ENCODE results near the gene LOXHD1.

Gene LOXHD1

GRCh38 chr18:46596119-46596518, 60.9 kb downstream of the LOXHD1 start:
- in situ Hi-C loops (cut with HindIII; ENCODE audit: low pct_ligation_motif_present, low pct_unique_long_range_greater_than_20kb, low sequenced_read_pairs), result no loop called here
- no peak for DNase-seq

DNA sequence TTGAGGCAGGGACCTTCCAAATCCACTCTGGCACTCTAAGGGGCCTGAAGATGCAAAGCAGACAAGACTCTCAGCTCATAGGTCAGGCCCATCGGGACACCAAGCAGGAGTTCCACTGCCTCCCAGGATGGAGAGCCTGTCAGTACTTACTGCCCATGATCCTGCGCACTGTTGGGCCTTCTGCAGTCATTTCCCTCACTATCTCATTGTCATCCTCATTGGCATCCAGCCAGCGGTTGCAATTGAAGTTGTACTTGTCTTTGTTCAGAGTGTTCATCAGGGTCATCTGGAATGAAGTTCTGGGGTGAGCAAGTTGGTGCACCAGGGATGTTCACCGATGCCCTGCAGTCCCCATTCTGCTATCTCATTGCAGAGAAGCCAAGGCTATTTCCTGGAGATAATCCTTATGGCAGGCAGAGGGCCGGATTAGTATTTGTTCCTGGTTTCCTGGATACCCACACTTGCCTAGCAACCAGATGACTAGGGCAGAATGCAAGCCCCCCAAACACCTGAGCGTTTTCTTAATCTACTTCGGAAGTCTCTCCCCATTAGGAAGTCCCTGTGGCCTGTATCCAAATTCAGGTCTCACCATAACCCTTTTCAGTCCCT, 65.1 kb downstream of the LOXHD1 start:
- DNase-seq, result no peak
- in situ Hi-C loops (cut with HindIII; ENCODE audit: low pct_ligation_motif_present, low pct_unique_long_range_greater_than_20kb, low sequenced_read_pairs), result no loop called here

- no peak for DNase-seq
- in situ Hi-C loops (cut with HindIII; ENCODE audit: low pct_ligation_motif_present, low pct_unique_long_range_greater_than_20kb, low sequenced_read_pairs), result no loop called here
Measured at GRCh38 chr18:46590103-46590502, 66.9 kb downstream of the LOXHD1 start.

DNA sequence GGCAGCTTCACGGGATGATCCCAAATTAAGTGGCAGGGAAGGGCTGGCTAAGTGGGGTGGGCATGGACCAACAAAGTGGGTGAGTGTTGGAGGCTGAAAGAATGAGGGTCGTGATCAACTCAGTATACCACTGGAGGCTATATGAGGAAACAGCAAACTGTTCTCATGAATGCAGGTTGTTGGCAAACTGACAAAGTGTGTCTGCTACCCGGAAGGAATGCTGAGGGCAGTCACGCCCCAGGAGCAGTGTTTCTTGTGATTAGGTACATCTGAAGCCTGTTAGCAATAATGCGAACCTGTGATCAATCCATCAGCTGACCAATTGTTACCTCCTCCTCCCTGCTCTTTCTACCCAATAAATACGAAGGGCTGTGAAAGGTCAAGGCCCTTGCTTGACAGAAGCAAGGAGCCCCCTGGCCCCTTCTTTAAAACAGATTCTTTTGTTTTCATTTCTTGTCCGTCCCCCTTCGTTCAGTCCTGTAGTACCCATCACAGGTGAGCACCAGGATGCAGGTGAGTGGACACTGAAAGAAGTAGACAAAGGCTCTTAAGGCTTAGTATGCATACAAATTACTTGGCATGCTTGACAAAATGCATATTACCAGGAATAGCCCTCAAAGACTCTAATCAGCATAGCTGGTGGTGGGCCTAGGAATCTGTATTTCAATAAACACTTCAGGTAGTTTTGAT, 67.9 kb downstream of the LOXHD1 start:
- in situ Hi-C loops (cut with HindIII; ENCODE audit: low pct_ligation_motif_present, low pct_unique_long_range_greater_than_20kb, low sequenced_read_pairs), result no loop called here
- no peak for DNase-seq

- in situ Hi-C loops (cut with HindIII; ENCODE audit: low pct_ligation_motif_present, low pct_unique_long_range_greater_than_20kb, low sequenced_read_pairs), result no loop called here
- no peak for DNase-seq
Measured at GRCh38 chr18:46587600-46587999, 69.4 kb downstream of the LOXHD1 start.

DNA sequence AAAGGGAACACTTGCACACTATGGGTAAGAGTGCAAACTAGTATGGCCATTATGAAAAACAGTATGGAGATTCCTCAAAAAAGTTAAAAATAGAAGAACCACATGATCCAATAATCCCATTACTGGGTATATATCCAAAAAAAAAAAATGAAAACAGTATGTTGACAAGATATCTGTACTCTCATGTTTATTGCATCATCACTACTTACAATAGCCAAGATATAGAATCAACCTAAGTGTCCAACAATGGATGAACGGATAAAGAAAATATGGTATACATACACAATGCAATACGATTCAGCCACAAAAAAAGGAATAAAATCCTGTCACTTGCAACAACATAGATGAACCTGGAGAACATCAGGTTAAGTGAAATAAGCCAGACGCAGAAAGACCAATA, 73.3 kb downstream of the LOXHD1 start:
- in situ Hi-C loops (cut with HindIII; ENCODE audit: low pct_ligation_motif_present, low pct_unique_long_range_greater_than_20kb, low sequenced_read_pairs), result no loop called here
- DNase-seq, result no peak

GRCh38 chr18:46581648-46582047, 75.4 kb downstream of the LOXHD1 start:
- in situ Hi-C loops (cut with HindIII; ENCODE audit: low pct_ligation_motif_present, low pct_unique_long_range_greater_than_20kb, low sequenced_read_pairs), result no loop called here
- no peak for DNase-seq

GRCh38 chr18:46578987-46579386, 78.0 kb downstream of the LOXHD1 start:
- no peak for DNase-seq
- in situ Hi-C loops (cut with HindIII; ENCODE audit: low pct_ligation_motif_present, low pct_unique_long_range_greater_than_20kb, low sequenced_read_pairs), result no loop called here

DNA sequence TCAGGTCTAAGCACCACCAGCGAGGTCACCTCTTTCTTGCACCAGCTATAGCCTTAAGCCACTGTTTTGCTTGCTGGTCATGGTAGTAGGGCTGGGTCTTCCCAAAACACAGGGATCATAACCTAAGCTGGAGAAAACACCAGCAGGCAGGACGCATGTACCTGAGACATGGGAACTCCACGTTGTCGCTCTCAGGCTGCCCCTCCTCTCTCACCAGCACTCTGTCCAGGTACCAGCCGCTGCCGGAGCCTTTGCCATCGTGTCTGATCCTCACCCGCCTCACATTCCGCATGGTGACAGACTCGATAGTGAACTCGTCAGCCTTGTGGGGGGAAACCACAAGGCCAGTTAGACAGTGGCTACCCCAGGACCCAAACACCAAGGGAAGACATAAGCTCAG, 79.5 kb downstream of the LOXHD1 start:
- no peak for DNase-seq
- in situ Hi-C loops (cut with HindIII; ENCODE audit: low pct_ligation_motif_present, low pct_unique_long_range_greater_than_20kb, low sequenced_read_pairs), result no loop called here

DNA sequence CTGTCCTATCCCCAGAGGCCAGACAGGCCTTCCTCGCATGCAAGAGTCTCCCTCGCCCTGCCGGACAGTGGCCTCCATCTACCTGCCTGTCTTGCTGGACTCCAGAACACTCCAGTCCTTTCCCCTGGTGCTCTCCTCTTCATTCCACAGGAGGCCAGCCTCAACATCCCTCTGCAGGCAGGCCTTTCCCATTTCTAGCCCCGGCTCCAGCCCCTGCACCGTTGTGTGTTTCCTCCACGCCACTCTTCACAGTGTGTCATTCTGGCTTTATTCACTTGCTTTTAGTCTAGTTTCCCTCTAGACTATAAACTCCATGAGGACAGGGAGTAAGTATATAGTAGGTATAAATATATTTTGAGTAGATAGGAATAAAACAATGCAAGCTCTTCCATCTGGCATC, 81.2 kb downstream of the LOXHD1 start:
- in situ Hi-C loops (cut with HindIII; ENCODE audit: low pct_ligation_motif_present, low pct_unique_long_range_greater_than_20kb, low sequenced_read_pairs), result no loop called here
- DNase-seq, result no peak

DNA sequence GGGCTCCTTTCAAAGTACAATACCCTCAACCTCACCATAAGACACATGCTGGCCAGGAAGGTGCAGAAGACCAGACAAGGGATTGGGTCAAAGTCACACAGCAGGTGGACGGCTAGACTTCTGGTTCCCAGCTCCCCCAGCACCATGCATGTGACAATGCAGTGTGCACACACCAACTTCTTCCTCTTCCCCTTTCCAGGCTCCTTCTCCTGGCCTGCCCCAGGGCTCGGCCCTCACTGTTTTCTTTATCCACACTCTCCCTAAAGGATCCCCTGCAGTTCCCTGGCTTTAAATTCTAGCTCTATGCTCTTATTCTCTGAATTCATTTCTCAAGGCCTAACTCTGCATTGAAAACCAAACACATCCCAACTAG, 82.3 kb downstream of the LOXHD1 start:
- no peak for DNase-seq
- in situ Hi-C loops (cut with HindIII; ENCODE audit: low pct_ligation_motif_present, low pct_unique_long_range_greater_than_20kb, low sequenced_read_pairs), result no loop called here

DNA sequence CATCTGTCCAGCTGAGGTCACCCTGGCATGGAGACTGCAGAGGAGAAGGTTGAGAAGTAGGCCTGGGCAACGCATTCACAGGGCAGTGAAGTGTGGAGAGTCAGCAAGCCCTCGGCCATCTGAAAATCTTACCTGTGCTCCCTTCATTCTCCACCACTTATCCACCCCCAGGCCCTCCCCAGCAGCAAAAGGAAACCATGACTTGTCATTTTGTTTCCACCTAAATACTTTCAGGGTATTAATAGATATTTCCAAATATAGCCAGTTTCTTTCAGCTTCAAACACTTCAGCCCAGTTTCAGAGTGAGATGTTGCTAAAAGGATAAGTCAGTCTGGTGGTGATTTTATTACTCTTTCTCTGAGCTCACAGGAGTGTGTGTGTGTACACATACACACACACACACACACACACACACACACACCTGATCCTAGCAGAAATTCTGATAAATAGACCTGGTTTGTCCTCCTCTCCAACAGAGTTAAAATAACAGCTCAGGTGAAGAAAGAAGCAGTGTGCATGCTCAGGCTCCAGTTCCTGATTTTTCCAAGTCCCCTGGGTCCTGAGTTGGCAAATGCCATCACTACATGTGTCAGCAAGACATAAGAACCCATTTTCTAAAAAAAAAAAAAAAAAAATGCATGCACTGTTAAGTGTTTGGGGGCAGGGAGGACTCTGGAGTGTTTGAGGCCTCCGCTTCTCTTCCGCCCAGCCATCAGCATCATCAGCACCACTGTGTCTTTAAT, 82.8 kb downstream of the LOXHD1 start:
- DNase-seq, result no peak
- in situ Hi-C loops (cut with HindIII; ENCODE audit: low pct_ligation_motif_present, low pct_unique_long_range_greater_than_20kb, low sequenced_read_pairs), result no loop called here

GRCh38 chr18:46573156-46573555, 83.9 kb downstream of the LOXHD1 start:
- in situ Hi-C loops (cut with HindIII; ENCODE audit: low pct_ligation_motif_present, low pct_unique_long_range_greater_than_20kb, low sequenced_read_pairs), result no loop called here
- no peak for DNase-seq

DNA sequence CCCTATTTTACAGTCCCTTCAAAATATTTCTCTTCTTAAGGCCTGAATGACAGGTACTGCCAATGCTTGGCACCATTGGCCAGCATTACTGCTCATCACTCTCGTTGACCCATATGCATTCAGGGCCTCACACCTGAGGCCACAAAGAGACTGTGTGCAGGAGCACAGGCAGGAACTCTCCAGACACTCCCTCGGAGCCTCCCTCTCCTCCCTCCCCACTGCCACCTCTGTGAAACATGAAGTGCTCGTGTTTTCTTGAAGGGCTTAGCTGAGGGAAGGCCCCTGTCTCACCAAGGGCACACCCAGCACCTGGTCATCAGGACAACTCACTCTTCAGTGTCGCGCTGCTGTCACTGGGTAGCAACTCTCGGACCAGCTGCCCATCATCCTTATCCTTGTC, 85.3 kb downstream of the LOXHD1 start:
- DNase-seq, result no peak
- in situ Hi-C loops (cut with HindIII; ENCODE audit: low pct_ligation_motif_present, low pct_unique_long_range_greater_than_20kb, low sequenced_read_pairs), result no loop called here

GRCh38 chr18:46570666-46571065, 86.4 kb downstream of the LOXHD1 start:
- no peak for DNase-seq
- in situ Hi-C loops (cut with HindIII; ENCODE audit: low pct_ligation_motif_present, low pct_unique_long_range_greater_than_20kb, low sequenced_read_pairs), result no loop called here

- no peak for DNase-seq
Measured at GRCh38 chr18:46570134-46570533, 86.9 kb downstream of the LOXHD1 start.

GRCh38 chr18:46569211-46569610, 87.8 kb downstream of the LOXHD1 start:
- in situ Hi-C loops (cut with HindIII; ENCODE audit: low pct_ligation_motif_present, low pct_unique_long_range_greater_than_20kb, low sequenced_read_pairs), result no loop called here
- DNase-seq, result no peak

More at GRCh38 chr18:46570134-46570533, 86.9 kb downstream of the LOXHD1 start:
- in situ Hi-C loops (cut with HindIII; ENCODE audit: low pct_ligation_motif_present, low pct_unique_long_range_greater_than_20kb, low sequenced_read_pairs), result no loop called here

GRCh38 chr18:46567196-46567595, 89.8 kb downstream of the LOXHD1 start:
- in situ Hi-C loops (cut with HindIII; ENCODE audit: low pct_ligation_motif_present, low pct_unique_long_range_greater_than_20kb, low sequenced_read_pairs), result no loop called here
- DNase-seq, result no peak

DNA sequence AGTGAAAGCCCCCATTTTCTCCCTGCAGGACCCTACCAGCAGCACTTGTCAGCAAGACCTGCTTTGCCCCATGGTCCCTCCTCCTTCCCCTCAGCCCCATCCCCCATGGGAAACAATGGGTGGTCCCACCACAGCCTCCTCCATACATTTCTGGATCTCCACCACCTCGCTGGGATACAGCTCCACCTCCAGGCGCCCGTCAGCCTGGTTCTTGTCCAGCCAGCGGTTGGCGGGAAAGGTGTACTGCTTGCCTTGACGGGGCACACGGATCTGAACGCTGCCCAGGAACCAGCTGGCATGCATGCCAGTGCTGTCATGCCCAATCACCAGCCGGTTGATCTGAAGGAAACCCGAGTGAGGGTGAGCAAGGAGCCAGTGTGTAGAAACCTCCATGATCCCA, 90.9 kb downstream of the LOXHD1 start:
- in situ Hi-C loops (cut with HindIII; ENCODE audit: low pct_ligation_motif_present, low pct_unique_long_range_greater_than_20kb, low sequenced_read_pairs), result no loop called here
- no peak for DNase-seq

GRCh38 chr18:46565256-46565655, 91.8 kb downstream of the LOXHD1 start:
- no peak for DNase-seq

More at GRCh38 chr18:46565256-46565655, 91.8 kb downstream of the LOXHD1 start:
- in situ Hi-C loops (cut with HindIII; ENCODE audit: low pct_ligation_motif_present, low pct_unique_long_range_greater_than_20kb, low sequenced_read_pairs), result no loop called here

Data from ACHN (cell line).